ENCODE measurements around the gene ANTXR2.
"Not testable (repeated sequence)": the region's sequence is repeated elsewhere in the genome, so short reads cannot be mapped to it uniquely, and the experiment has no call there.

Gene ANTXR2

DNA sequence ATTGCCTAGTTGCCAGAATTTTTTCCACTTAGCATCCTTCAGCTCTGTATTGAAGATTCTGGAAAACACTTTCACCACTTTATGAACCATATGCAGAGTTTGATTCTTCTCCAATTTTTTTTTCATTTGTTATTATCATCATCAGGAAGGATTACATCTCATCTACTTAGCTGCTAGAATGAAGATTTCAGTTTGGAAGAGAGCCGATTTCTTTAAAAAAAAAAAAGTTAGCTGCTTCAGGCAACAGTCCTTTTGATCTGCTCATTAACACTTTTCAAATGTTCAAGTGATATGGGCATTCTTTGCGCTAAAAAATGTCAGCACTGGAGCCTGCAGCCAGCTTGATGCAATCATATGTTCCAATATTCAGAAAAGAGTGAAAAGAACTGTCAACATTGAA is 76.2 kb downstream of the ANTXR2 start:
- Histone ChIP-seq H3K4me1 (ENCODE audit: control insufficient read depth in 1 of 2, insufficient read depth in 2 of 2, low read length in 2 of 2) (no peaks in the 10 kb centered on the region), H2AFZ (ENCODE audit: insufficient read depth, low read length, poor library complexity) (no peak overlapping the region), H3K27ac (ENCODE audit: low read depth, low read length) (no peak overlapping the region), H3K18ac (ENCODE audit: low read length) (no peak overlapping the region), H4K91ac (ENCODE audit: low read depth, low read length) (no peak overlapping the region), H3K79me2 (ENCODE audit: control insufficient read depth, insufficient read depth, low read length, poor library complexity) (no peaks in the 10 kb centered on the region), H3K36me3 (ENCODE audit: control insufficient read depth in 1 of 2, insufficient read depth in 2 of 2, low read length in 2 of 2) (no peaks in the 10 kb centered on the region), H3K4me3 (ENCODE audit: low read depth, low read length) (no peak overlapping the region), H2BK120ac (ENCODE audit: insufficient read depth, low read length, poor library complexity) (no peak overlapping the region), H3K79me1 (ENCODE audit: low read length) (no peaks in the 10 kb centered on the region), H4K12ac (ENCODE audit: low read depth, low read length) (no peak overlapping the region), H3K9me3 (ENCODE audit: insufficient read depth, low read depth, low read length) (no peaks in the 10 kb centered on the region), H3K14ac (ENCODE audit: low read length) (no peak overlapping the region), H2BK5ac (ENCODE audit: low read depth, low read length, poor library complexity) (no peak overlapping the region), H3K9ac (ENCODE audit: low read length) (no peak overlapping the region), H3K4ac (ENCODE audit: low read depth, low read length) (no peak overlapping the region), H2AK5ac (ENCODE audit: low read length) (no peak overlapping the region), H4K8ac (ENCODE audit: low read depth, low read length) (no peak overlapping the region), H3K4me2 (ENCODE audit: low read length) (no peak overlapping the region), H3K27me3 (ENCODE audit: insufficient read depth, low read length) (no peaks in the 10 kb centered on the region), H3K23ac (ENCODE audit: low read length) (no peak overlapping the region), H2BK12ac (ENCODE audit: low read length) (no peak overlapping the region)
- peak in 1 of 2 donors; percentile 54 for DNase-seq
- WGBS (ENCODE audit: extremely low coverage, insufficient coverage, insufficient read length) = no CpG with 5 or more reads among the region's 2 CpGs

DNA sequence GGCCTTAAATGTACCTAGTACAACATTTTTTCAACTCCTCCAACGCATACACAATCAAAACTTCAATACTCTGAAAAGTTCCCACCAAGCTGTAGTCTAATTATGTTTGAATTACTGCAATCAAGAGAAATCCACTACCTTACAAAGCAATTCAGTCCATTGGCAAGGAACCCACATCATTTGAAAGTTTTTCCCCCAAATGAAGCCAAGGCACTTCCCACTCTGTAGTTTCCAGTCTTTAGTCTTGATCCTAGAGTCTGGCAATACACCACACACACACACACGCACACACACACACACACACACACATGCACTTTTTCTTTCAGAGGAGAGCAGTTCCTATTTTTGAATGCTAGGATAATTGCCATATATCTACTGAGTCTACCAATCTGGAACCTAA is 79.6 kb downstream of the ANTXR2 start:
- Histone ChIP-seq H2BK12ac (ENCODE audit: low read length) (no peak overlapping the region), H3K9me3 (ENCODE audit: insufficient read depth, low read depth, low read length) (no peaks in the 10 kb centered on the region), H2BK120ac (ENCODE audit: insufficient read depth, low read length, poor library complexity) (no peak overlapping the region), H3K23ac (ENCODE audit: low read length) (no peak overlapping the region), H3K27me3 (ENCODE audit: insufficient read depth, low read length) (no peaks in the 10 kb centered on the region), H3K4me2 (ENCODE audit: low read length) (no peak overlapping the region), H4K8ac (ENCODE audit: low read depth, low read length) (no peak overlapping the region), H3K79me2 (ENCODE audit: control insufficient read depth, insufficient read depth, low read length, poor library complexity) (no peaks in the 10 kb centered on the region), H3K4me3 (ENCODE audit: low read depth, low read length) (no peak overlapping the region), H2BK5ac (ENCODE audit: low read depth, low read length, poor library complexity) (no peak overlapping the region), H4K12ac (ENCODE audit: low read depth, low read length) (no peak overlapping the region), H3K27ac (ENCODE audit: low read depth, low read length) (no peak overlapping the region), H3K36me3 (ENCODE audit: control insufficient read depth in 1 of 2, insufficient read depth in 2 of 2, low read length in 2 of 2) (no peaks in the 10 kb centered on the region), H3K4me1 (ENCODE audit: control insufficient read depth in 1 of 2, insufficient read depth in 2 of 2, low read length in 2 of 2) (no peaks in the 10 kb centered on the region), H2AK5ac (ENCODE audit: low read length) (no peak overlapping the region), H4K91ac (ENCODE audit: low read depth, low read length) (no peak overlapping the region), H2AFZ (ENCODE audit: insufficient read depth, low read length, poor library complexity) (no peak overlapping the region), H3K14ac (ENCODE audit: low read length) (no peak overlapping the region), H3K79me1 (ENCODE audit: low read length) (no peaks in the 10 kb centered on the region), H3K9ac (ENCODE audit: low read length) (no peak overlapping the region), H3K4ac (ENCODE audit: low read depth, low read length) (no peak overlapping the region), H3K18ac (ENCODE audit: low read length) (no peak overlapping the region)
- no peak for DNase-seq
- no CpG with 5 or more reads among the region's 2 CpGs for WGBS (ENCODE audit: extremely low coverage, insufficient coverage, insufficient read length)

DNA sequence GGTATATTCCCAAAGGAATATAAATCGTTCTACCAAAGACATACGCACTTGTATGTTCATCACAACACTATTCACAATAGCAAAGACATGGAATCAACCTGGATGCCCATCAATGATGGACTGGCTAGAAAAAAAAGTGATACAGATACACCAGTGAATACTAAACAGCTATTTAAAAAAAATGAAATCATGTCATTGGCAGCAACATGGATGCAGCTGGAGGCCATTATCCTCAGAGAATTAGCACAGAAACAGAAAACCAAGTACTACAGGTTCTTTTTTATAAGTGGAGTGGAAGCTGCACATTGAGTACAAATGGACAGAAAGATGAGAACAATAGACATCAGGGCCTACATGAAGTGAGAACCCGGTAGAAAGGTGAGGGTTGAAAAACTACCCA is 81.4 kb downstream of the ANTXR2 start:
- no peak for DNase-seq
- Histone ChIP-seq H3K9me3 (ENCODE audit: insufficient read depth, low read depth, low read length) (no peaks in the 10 kb centered on the region), H3K27me3 (ENCODE audit: insufficient read depth, low read length) (no peaks in the 10 kb centered on the region), H3K4ac (ENCODE audit: low read depth, low read length) (no peak overlapping the region), H2BK12ac (ENCODE audit: low read length) (no peak overlapping the region), H4K91ac (ENCODE audit: low read depth, low read length) (no peak overlapping the region), H3K36me3 (ENCODE audit: control insufficient read depth in 1 of 2, insufficient read depth in 2 of 2, low read length in 2 of 2) (no peaks in the 10 kb centered on the region), H3K9ac (ENCODE audit: low read length) (no peak overlapping the region), H3K14ac (ENCODE audit: low read length) (no peak overlapping the region), H2AK5ac (ENCODE audit: low read length) (no peak overlapping the region), H3K4me1 (ENCODE audit: control insufficient read depth in 1 of 2, insufficient read depth in 2 of 2, low read length in 2 of 2) (no peaks in the 10 kb centered on the region), H3K4me2 (ENCODE audit: low read length) (no peak overlapping the region), H3K79me1 (ENCODE audit: low read length) (no peaks in the 10 kb centered on the region), H3K27ac (ENCODE audit: low read depth, low read length) (no peak overlapping the region), H4K8ac (ENCODE audit: low read depth, low read length) (no peak overlapping the region), H4K12ac (ENCODE audit: low read depth, low read length) (no peak overlapping the region), H3K23ac (ENCODE audit: low read length) (no peak overlapping the region), H2AFZ (ENCODE audit: insufficient read depth, low read length, poor library complexity) (no peak overlapping the region), H3K79me2 (ENCODE audit: control insufficient read depth, insufficient read depth, low read length, poor library complexity) (no peaks in the 10 kb centered on the region), H2BK120ac (ENCODE audit: insufficient read depth, low read length, poor library complexity) (no peak overlapping the region), H3K18ac (ENCODE audit: low read length) (no peak overlapping the region), H3K4me3 (ENCODE audit: low read depth, low read length) (no peak overlapping the region), H2BK5ac (ENCODE audit: low read depth, low read length, poor library complexity) (no peak overlapping the region)
- WGBS (ENCODE audit: extremely low coverage, insufficient coverage, insufficient read length) = no CpG with 5 or more reads among the region's 3 CpGs

DNA sequence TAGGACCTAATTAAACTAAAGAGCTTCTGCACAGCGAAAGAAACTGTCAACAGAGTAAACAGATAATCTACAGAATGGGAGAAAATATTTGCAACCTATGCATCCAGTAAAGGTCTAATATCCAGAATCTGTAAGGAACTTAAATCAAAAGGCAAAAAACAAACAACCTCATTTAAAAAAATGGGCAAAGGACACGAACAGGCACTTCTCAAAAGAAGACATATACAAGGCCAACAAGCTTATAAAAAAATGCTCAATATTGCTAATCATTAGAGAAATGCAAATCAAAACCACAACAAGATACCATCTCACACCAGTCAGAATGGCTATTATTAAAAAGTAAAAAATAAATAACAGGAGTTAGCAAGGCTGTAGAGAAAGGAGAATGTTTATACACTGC is 81.9 kb downstream of the ANTXR2 start:
- H3K27me3 ChIP-seq (ENCODE audit: insufficient read depth, low read length); H2BK120ac ChIP-seq (ENCODE audit: insufficient read depth, low read length, poor library complexity); H3K23ac ChIP-seq (ENCODE audit: low read length); H3K4me3 ChIP-seq (ENCODE audit: low read depth, low read length); H2BK5ac ChIP-seq (ENCODE audit: low read depth, low read length, poor library complexity); H3K9ac ChIP-seq (ENCODE audit: low read length); DNase-seq; H4K12ac ChIP-seq (ENCODE audit: low read depth, low read length); H4K91ac ChIP-seq (ENCODE audit: low read depth, low read length); H2AFZ ChIP-seq (ENCODE audit: insufficient read depth, low read length, poor library complexity); H3K9me3 ChIP-seq (ENCODE audit: insufficient read depth, low read depth, low read length); H3K4me2 ChIP-seq (ENCODE audit: low read length); H3K14ac ChIP-seq (ENCODE audit: low read length); H2BK12ac ChIP-seq (ENCODE audit: low read length); H3K79me2 ChIP-seq (ENCODE audit: control insufficient read depth, insufficient read depth, low read length, poor library complexity); H3K27ac ChIP-seq (ENCODE audit: low read depth, low read length); H2AK5ac ChIP-seq (ENCODE audit: low read length); H3K79me1 ChIP-seq (ENCODE audit: low read length); H3K18ac ChIP-seq (ENCODE audit: low read length); H3K36me3 ChIP-seq (ENCODE audit: control insufficient read depth in 1 of 2, insufficient read depth in 2 of 2, low read length in 2 of 2); H3K4ac ChIP-seq (ENCODE audit: low read depth, low read length); H3K4me1 ChIP-seq (ENCODE audit: control insufficient read depth in 1 of 2, insufficient read depth in 2 of 2, low read length in 2 of 2); H4K8ac ChIP-seq (ENCODE audit: low read depth, low read length): not testable (repeated sequence)
- WGBS (ENCODE audit: extremely low coverage, insufficient coverage, insufficient read length) = no CpG with 5 or more reads among the region's 2 CpGs
